OCI-LY1 (cell line): ENCODE measurements around the gene RMI1.

ENCODE experiments used
- CTCF ChIP-seq: fragments of 200-600 bp; sonication (generic), shearing (Covaris generic); IDR thresholded peaks from 2 replicates; pipeline ENCODE4 v1.5.1; 2017; ENCODE audit warnings: mild to moderate bottlenecking, antibody characterized with exemption, low read length, moderate library complexity, mixed read lengths
- EZH2 ChIP-seq: fragments of 200-600 bp; sonication (generic), shearing (Covaris generic); IDR thresholded peaks from 2 replicates; pipeline ENCODE4 v1.8.0; 2017; ENCODE audit warnings: borderline replicate concordance, mixed run types, mild to moderate bottlenecking, antibody characterized with exemption, low read length, moderate library complexity, mixed read lengths

GRCh38 chr9:83935276-83935935 lies 45.2 kb upstream of the RMI1 start:
- TF ChIP-seq EZH2 (no peak), CTCF (no peak)
